Measurements from ENCODE around the gene KIF18B. TPM values are rescaled to one million over a fixed set of nuclear protein-coding genes. Genes with fewer than 3 reads are reported as not detected.

The KIF18B gene
- total RNA-seq, 1 donor from 2014 or later, result 3.9 TPM

DNA sequence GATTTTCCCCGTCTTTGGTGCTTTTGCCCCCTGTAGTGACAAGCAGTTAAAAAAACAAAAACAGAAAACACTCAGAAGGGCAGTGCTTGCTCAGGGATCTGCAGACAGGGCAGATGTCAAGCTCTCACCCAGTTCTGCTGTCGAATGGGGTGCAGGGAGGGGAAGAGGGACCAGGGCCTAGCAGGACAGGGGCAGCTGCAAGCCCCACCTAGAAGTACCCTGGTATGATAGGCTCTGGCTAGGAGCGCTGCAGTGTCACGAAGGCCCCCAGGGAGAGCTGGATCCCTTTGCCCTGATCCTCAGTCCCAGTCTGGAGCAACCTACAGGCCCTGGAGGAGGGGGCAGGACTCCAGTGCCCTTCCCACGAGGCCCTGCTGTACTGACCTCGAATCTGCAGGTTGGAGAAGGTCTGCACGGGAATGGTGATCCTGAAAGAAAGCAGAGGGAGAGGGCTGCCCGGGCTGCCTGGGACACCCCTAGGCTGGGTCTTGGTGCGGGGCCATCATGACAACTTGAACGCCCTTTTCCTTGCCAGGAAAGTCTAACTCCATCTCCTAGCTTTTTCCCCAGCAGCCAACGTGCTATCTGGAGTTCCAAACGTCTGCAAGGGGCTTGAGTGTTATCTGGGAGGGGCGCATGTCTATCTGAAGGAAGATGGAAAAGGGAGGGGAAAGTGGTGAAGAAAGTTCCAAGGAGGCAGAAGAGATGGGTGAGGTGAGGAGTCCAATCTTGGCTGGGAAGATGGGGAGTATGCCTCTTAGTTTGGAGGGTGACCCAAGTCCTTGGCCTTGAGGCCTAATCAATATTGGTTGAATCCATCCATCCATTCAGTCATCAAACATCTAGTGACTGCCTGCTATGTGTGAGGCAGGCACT is 37.1 kb downstream of the KIF18B start:
- no peaks in the 10 kb centered on the region for H3K9me3 Mint-ChIP-seq (ENCODE audit: low read depth)
- TF ChIP-seq, protein P1, sequence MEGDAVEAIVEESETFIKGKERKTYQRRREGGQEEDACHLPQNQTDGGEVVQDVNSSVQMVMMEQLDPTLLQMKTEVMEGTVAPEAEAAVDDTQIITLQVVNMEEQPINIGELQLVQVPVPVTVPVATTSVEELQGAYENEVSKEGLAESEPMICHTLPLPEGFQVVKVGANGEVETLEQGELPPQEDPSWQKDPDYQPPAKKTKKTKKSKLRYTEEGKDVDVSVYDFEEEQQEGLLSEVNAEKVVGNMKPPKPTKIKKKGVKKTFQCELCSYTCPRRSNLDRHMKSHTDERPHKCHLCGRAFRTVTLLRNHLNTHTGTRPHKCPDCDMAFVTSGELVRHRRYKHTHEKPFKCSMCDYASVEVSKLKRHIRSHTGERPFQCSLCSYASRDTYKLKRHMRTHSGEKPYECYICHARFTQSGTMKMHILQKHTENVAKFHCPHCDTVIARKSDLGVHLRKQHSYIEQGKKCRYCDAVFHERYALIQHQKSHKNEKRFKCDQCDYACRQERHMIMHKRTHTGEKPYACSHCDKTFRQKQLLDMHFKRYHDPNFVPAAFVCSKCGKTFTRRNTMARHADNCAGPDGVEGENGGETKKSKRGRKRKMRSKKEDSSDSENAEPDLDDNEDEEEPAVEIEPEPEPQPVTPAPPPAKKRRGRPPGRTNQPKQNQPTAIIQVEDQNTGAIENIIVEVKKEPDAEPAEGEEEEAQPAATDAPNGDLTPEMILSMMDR (IDR thresholded peaks at IDR 0.05), result no peak
- no peaks in the 10 kb centered on the region for H3K27me3 Mint-ChIP-seq (ENCODE audit: low read depth)
- no peak overlapping the region for H3K4me3 Mint-ChIP-seq (ENCODE audit: unreplicated experiment)
- H3K4me1 Mint-ChIP-seq (ENCODE audit: low read depth), result peaks cover 37% of the 10 kb centered on the region
- no peaks in the 10 kb centered on the region for H3K36me3 Mint-ChIP-seq (ENCODE audit: low read depth)
- DNase-seq (ENCODE audit: low spot score), result peak; percentile 53
- H3K27ac Mint-ChIP-seq (ENCODE audit: unreplicated experiment), result peak overlapping the region; percentile 88

DNA sequence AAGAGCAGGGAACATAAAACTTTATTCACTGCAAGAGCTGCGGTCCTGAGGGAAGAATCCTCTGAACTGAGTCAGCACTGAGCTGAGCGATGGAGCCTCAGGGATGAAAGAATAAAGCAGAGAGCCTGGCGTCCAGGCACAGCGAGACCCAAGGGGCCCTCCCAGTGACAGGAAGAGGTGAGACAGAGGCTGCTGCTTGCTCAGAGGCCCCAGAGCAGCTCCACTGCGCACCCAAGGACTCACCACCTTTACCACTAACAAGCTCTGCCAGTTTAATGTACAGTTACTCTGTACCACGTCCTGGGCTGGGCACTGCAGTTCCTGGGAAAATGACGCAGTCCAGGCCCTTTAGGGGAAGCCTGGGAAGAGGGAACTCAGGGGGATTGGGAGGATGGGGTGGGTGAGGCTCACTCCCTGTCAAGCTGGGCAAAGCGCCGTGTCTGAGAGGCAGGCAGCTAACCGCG is 37.9 kb downstream of the KIF18B start:
- no peaks in the 10 kb centered on the region for H3K36me3 Mint-ChIP-seq (ENCODE audit: low read depth)
- H3K9me3 Mint-ChIP-seq (ENCODE audit: low read depth), result no peaks in the 10 kb centered on the region
- TF ChIP-seq, protein P1 (IDR thresholded peaks at IDR 0.05), result peak; percentile 16
- DNase-seq (ENCODE audit: low spot score), result peak; percentile 49
- H3K4me1 Mint-ChIP-seq (ENCODE audit: low read depth), result peaks cover 42% of the 10 kb centered on the region
- peak overlapping the region; percentile 18 for H3K4me3 Mint-ChIP-seq (ENCODE audit: unreplicated experiment)
- peak overlapping the region; percentile 88 for H3K27ac Mint-ChIP-seq (ENCODE audit: unreplicated experiment)
- H3K27me3 Mint-ChIP-seq (ENCODE audit: low read depth), result no peaks in the 10 kb centered on the region

DNA sequence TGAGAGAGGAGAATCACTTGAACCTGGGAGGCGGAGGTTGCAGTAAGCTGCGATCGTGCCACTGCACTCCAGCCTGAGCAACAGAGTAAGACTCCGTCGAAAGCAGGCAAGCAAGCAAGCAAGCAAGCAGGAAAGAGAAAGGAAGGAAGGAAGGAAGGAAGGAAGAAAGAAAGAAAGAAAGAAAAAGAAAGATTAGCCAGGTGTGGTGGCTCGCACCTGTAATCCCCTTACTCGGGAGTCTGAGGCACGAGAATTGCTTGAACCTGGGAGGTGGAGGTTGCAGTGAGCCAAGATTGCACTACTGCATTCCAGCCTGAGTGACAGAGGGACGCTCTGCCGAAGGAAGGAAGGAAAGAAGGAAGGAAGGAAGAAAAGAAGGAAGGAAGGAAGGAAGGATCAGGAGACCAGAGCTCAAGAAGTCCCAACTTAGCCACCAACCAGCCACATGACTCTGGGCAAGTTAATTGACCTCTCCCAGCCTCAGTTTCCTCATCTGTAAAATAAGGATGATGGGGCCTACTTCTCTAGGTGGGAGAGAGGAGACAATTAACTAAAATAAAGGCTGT is 38.7 kb downstream of the KIF18B start:
- Mint-ChIP-seq H3K36me3 (ENCODE audit: low read depth) (no peaks in the 10 kb centered on the region), H3K4me1 (ENCODE audit: low read depth) (peaks cover 42% of the 10 kb centered on the region), H3K9me3 (ENCODE audit: low read depth) (no peaks in the 10 kb centered on the region), H3K4me3 (ENCODE audit: unreplicated experiment) (no peak overlapping the region), H3K27ac (ENCODE audit: unreplicated experiment) (peak overlapping the region; percentile 88), H3K27me3 (ENCODE audit: low read depth) (no peaks in the 10 kb centered on the region)
- peak; percentile 35 for DNase-seq (ENCODE audit: low spot score)
- TF ChIP-seq, protein P1 (IDR thresholded peaks at IDR 0.05), result no peak

DNA sequence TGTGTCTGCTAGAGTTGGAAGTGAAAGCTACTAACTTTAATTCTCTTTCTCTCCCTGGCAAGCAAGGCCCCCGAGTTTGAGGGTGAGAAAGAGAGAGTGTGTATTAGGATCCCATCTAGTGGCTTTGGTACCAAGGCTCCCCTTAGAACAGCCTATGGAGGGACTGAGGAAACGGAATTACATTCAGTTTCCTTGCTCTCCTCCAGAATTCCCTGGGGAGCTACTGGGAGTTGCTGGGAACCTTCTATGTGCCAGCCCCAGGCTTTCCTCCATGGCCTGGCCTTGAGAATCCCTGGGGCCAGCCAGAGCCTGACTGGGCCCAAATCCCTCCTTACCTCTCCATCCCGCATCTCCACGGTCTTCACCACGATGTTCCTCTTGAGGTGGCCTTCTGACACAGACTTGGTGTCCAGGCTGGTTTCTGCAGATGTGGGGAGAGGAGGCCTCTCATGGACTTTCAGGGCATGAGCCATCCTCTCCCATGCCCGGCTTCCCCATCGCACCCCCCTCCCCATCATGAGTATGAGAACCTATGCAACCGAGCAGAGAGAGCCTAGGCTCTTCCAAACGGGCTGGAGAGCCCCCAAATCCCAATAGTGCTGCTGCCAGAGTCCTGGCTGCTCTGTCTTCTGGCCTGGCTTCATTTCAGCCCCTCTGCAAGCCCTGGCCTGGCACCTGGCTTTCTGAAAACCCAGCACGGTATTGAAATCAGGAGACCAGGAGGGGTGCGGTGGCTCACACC is 39.7 kb downstream of the KIF18B start:
- Mint-ChIP-seq H3K27ac (ENCODE audit: unreplicated experiment) (no peak overlapping the region), H3K4me3 (ENCODE audit: unreplicated experiment) (no peak overlapping the region), H3K4me1 (ENCODE audit: low read depth) (peaks cover 42% of the 10 kb centered on the region), H3K36me3 (ENCODE audit: low read depth) (no peaks in the 10 kb centered on the region), H3K9me3 (ENCODE audit: low read depth) (no peaks in the 10 kb centered on the region), H3K27me3 (ENCODE audit: low read depth) (no peaks in the 10 kb centered on the region)
- peak; percentile 49 for DNase-seq (ENCODE audit: low spot score)
- TF ChIP-seq, protein P1 (IDR thresholded peaks at IDR 0.05), result no peak

Measured in chondrocyte (in vitro differentiated cells).